KOPT-K1 (cell line): Measurements from ENCODE around the gene ZFAND3.
"Not testable (repeated sequence)": the region's sequence is repeated elsewhere in the genome, so short reads cannot be mapped to it uniquely, and the experiment has no call there.

Source experiments
- H3K27ac ChIP-seq: fragments of 200-600 bp; sonication (generic); 2 replicates; pipeline ENCODE4 v1.5.1; 2016; ENCODE audit warnings: antibody characterized with exemption, mild to moderate bottlenecking, low read depth, low read length; ENCODE audit not compliant: poor library complexity, severe bottlenecking
- H3K36me3 ChIP-seq: fragments of 200-600 bp; sonication (generic); 2 replicates; pipeline ENCODE4 v1.5.1; 2017; ENCODE audit warnings: antibody characterized with exemption, mild to moderate bottlenecking, low read length, moderate library complexity; ENCODE audit not compliant: insufficient read depth
- H3K9me3 ChIP-seq: fragments of 200-600 bp; sonication (generic); 2 replicates; pipeline ENCODE4 v1.5.1; 2017; ENCODE audit warnings: antibody characterized with exemption, low read length, mild to moderate bottlenecking; ENCODE audit not compliant: insufficient read depth, poor library complexity, severe bottlenecking

Gene ZFAND3

GRCh38 chr6:37878150-37878710 lies 58.7 kb downstream of the ZFAND3 start:
- Histone ChIP-seq H3K9me3 (no peaks in the 10 kb centered on the region), H3K27ac (no peak overlapping the region), H3K36me3 (peaks cover 3% of the 10 kb centered on the region; the same call in 1 of the 2 replicates)

GRCh38 chr6:37880602-37881001 lies 61.1 kb downstream of the ZFAND3 start:
- not testable (repeated sequence) for H3K36me3 ChIP-seq, H3K27ac ChIP-seq, H3K9me3 ChIP-seq

- H3K36me3 ChIP-seq, result no peaks in the 10 kb centered on the region
- no peak overlapping the region for H3K27ac ChIP-seq
- H3K9me3 ChIP-seq, result no peaks in the 10 kb centered on the region
Observed at GRCh38 chr6:37882292-37882691, 62.8 kb downstream of the ZFAND3 start.

GRCh38 chr6:37882724-37883413 lies 63.3 kb downstream of the ZFAND3 start:
- Histone ChIP-seq H3K9me3 (no peaks in the 10 kb centered on the region), H3K27ac (no peak overlapping the region), H3K36me3 (no peaks in the 10 kb centered on the region)

- Histone ChIP-seq H3K27ac (no peak overlapping the region), H3K9me3 (no peaks in the 10 kb centered on the region), H3K36me3 (no peaks in the 10 kb centered on the region)
Observed at GRCh38 chr6:37884548-37884947, 65.0 kb downstream of the ZFAND3 start.

- Histone ChIP-seq H3K27ac (no peak overlapping the region), H3K36me3 (no peaks in the 10 kb centered on the region), H3K9me3 (no peaks in the 10 kb centered on the region)
Observed at GRCh38 chr6:37889051-37889450, 69.5 kb downstream of the ZFAND3 start.

GRCh38 chr6:37889486-37889885 lies 70.0 kb downstream of the ZFAND3 start:
- H3K9me3 ChIP-seq, result peaks cover 2% of the 10 kb centered on the region
- H3K36me3 ChIP-seq, result 0 out of 2 replicates have a peak, but pooled peaks cover 4% of the 10 kb centered on the region
- H3K27ac ChIP-seq, result no peak overlapping the region

GRCh38 chr6:37891072-37891471 lies 71.5 kb downstream of the ZFAND3 start:
- H3K36me3 ChIP-seq, result 0 out of 2 replicates have a peak, but pooled peaks cover 4% of the 10 kb centered on the region
- peaks cover 6% of the 10 kb centered on the region for H3K9me3 ChIP-seq
- H3K27ac ChIP-seq, result no peak overlapping the region

GRCh38 chr6:37893257-37893656 lies 73.7 kb downstream of the ZFAND3 start:
- Histone ChIP-seq H3K9me3 (peaks cover 6% of the 10 kb centered on the region), H3K36me3 (0 out of 2 replicates have a peak, but pooled peaks cover 4% of the 10 kb centered on the region), H3K27ac (peak overlapping the region; percentile 41)

- H3K9me3 ChIP-seq, H3K36me3 ChIP-seq: not testable (repeated sequence)
- H3K27ac ChIP-seq, result peak overlapping the region; percentile 41
Observed at GRCh38 chr6:37893734-37894133, 74.2 kb downstream of the ZFAND3 start.

- H3K27ac ChIP-seq, result no peak overlapping the region
- H3K9me3 ChIP-seq, result peaks cover 6% of the 10 kb centered on the region
- 0 out of 2 replicates have a peak, but pooled peaks cover 4% of the 10 kb centered on the region for H3K36me3 ChIP-seq
Observed at GRCh38 chr6:37894585-37894984, 75.1 kb downstream of the ZFAND3 start.

- H3K27ac ChIP-seq, result no peak overlapping the region
- peaks cover 6% of the 10 kb centered on the region for H3K9me3 ChIP-seq
- H3K36me3 ChIP-seq, result 0 out of 2 replicates have a peak, but pooled peaks cover 4% of the 10 kb centered on the region
Observed at GRCh38 chr6:37897321-37897720, 77.8 kb downstream of the ZFAND3 start.

GRCh38 chr6:37897818-37898515 lies 78.4 kb downstream of the ZFAND3 start:
- Histone ChIP-seq H3K9me3 (peaks cover 6% of the 10 kb centered on the region), H3K27ac (no peak overlapping the region), H3K36me3 (0 out of 2 replicates have a peak, but pooled peaks cover 4% of the 10 kb centered on the region)

- Histone ChIP-seq H3K36me3 (no peaks in the 10 kb centered on the region), H3K9me3 (no peaks in the 10 kb centered on the region), H3K27ac (no peak overlapping the region)
Observed at GRCh38 chr6:37903351-37904340, 84.1 kb downstream of the ZFAND3 start.
